Smooth muscle cell (in vitro differentiated cells): ENCODE data around the gene MGA. TPM values are rescaled to one million over a fixed set of nuclear protein-coding genes. Genes with fewer than 3 reads are reported as not detected.

ENCODE experiments used
- DNase-seq: peaks from one replicate; lab custom pipeline; 2025; ENCODE audit not compliant: unreplicated experiment; lab: John Stamatoyannopoulos, UW
- H2AFZ ChIP-seq: fragments of 200-600 bp; sonication (generic); 2 replicates; pipeline ENCODE4 v1.6.0; 2016; ENCODE audit warnings: antibody characterized with exemption, low read depth, mild to moderate bottlenecking
- H3F3A ChIP-seq: fragments of 200-600 bp; sonication (generic); 2 replicates; pipeline ENCODE4 v1.6.0; 2017; ENCODE audit warnings: antibody characterized with exemption, low read depth
- H3K27ac ChIP-seq: fragments of 200-600 bp; sonication (generic); 2 replicates; pipeline ENCODE4 v1.5.1; 2016; ENCODE audit warnings: low read depth, mild to moderate bottlenecking
- H3K27me3 ChIP-seq: fragments of 200-600 bp; sonication (generic); 2 replicates; pipeline ENCODE4 v1.6.1; 2016; ENCODE audit warnings: low read depth, mild to moderate bottlenecking
- H3K36me3 ChIP-seq: fragments of 200-600 bp; sonication (generic); 2 replicates; pipeline ENCODE4 v1.5.1; 2016; ENCODE audit warnings: low read depth
- H3K4me1 ChIP-seq: fragments of 200-600 bp; sonication (generic); 2 replicates; pipeline ENCODE4 v1.5.1; 2016; ENCODE audit warnings: low read depth
- H3K4me2 ChIP-seq: fragments of 200-600 bp; sonication (generic); 2 replicates; pipeline ENCODE4 v1.6.0; 2016; ENCODE audit warnings: mild to moderate bottlenecking
- H3K4me3 ChIP-seq: fragments of 200-600 bp; sonication (generic); 2 replicates; pipeline ENCODE4 v1.5.1; 2016; ENCODE audit warnings: mild to moderate bottlenecking
- H3K79me2 ChIP-seq: fragments of 200-600 bp; sonication (generic); 2 replicates; pipeline ENCODE4 v1.6.0; 2016; ENCODE audit warnings: low read depth, mild to moderate bottlenecking
- H3K9ac ChIP-seq: fragments of 200-600 bp; sonication (generic); 2 replicates; pipeline ENCODE4 v1.6.0; 2016; ENCODE audit warnings: low read depth
- H3K9me3 ChIP-seq: fragments of 200-600 bp; sonication (generic); replicated peaks from 2 replicates; pipeline ENCODE4 v1.5.1; 2016; ENCODE audit warnings: low read depth
- H4K20me1 ChIP-seq: fragments of 200-600 bp; sonication (generic); 2 replicates; pipeline ENCODE4 v1.6.0; 2016; ENCODE audit warnings: low read depth
- WGBS: methylation state at CpG from one replicate; pipeline ENCODE4 v1.1.7; 2016; ENCODE audit warnings: low lambda C conversion rate; 5-methylcytosine and 5-hydroxymethylcytosine counted together
- polyA plus RNA-seq: library from polyadenylated mRNA; unstranded; fragments of >200 nt; fragmentation: Nextera tagmentation; extraction: Ambion mirVana; gene quantifications from 2 replicates; pipeline ENCODE4 v1.2.1, GENCODE V29; 2016
- total RNA-seq: library from RNA; depleted of rRNA; stranded (reverse); fragments of >200 nt; gene quantifications from 2 replicates; pipeline ENCODE4 v1.2.3, GENCODE V29; 2014
- TF ChIP-seq, protein P1 (sequence below): fragments of 200-600 bp; sonication (generic); IDR thresholded peaks from 2 replicates; pipeline ENCODE4 v1.5.1; 2017; ENCODE audit warnings: borderline replicate concordance, mild to moderate bottlenecking, antibody characterized with exemption; ENCODE audit not compliant: insufficient read depth, poor library complexity, severe bottlenecking

The MGA gene
- total and polyA plus RNA-seq, 2 experiments from 2014 or later: 5.5 to 52.9 TPM

DNA sequence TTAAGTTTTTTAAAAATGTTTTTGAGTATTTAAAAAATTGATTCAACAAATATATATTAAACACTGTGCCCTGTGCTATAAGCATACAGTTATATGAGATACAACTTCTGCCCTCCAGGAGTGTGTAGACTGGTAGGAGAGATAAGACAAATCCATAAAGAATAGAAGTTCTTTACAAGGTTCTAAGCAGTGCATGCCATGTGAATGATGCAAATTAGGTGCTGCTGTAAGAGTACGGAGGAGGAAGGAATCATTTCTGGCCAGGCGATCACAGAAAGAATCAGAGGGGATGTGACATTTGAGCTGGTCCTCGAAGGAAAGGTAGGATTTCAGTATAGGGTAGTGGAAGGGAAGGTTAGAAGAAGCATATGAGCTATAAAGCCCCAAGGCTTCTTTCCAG is 128.1 kb downstream of the MGA start:
- DNase-seq: no peak
- Histone ChIP-seq H3K9me3 (no peaks in the 10 kb centered on the region), H3K27ac (no peak overlapping the region), H4K20me1 (peaks cover 76% of the 10 kb centered on the region), H3K79me2 (peaks cover 40% of the 10 kb centered on the region), H3K36me3 (no peaks in the 10 kb centered on the region), H3K4me2 (no peak overlapping the region), H3K9ac (no peak overlapping the region), H3K27me3 (no peaks in the 10 kb centered on the region), H2AFZ (no peak overlapping the region), H3F3A (no peaks in the 10 kb centered on the region), H3K4me3 (no peak overlapping the region), H3K4me1 (peaks cover 22% of the 10 kb centered on the region)
- WGBS: 78% methylated on average over 3 of the region's 3 CpGs
- TF ChIP-seq, protein P1, sequence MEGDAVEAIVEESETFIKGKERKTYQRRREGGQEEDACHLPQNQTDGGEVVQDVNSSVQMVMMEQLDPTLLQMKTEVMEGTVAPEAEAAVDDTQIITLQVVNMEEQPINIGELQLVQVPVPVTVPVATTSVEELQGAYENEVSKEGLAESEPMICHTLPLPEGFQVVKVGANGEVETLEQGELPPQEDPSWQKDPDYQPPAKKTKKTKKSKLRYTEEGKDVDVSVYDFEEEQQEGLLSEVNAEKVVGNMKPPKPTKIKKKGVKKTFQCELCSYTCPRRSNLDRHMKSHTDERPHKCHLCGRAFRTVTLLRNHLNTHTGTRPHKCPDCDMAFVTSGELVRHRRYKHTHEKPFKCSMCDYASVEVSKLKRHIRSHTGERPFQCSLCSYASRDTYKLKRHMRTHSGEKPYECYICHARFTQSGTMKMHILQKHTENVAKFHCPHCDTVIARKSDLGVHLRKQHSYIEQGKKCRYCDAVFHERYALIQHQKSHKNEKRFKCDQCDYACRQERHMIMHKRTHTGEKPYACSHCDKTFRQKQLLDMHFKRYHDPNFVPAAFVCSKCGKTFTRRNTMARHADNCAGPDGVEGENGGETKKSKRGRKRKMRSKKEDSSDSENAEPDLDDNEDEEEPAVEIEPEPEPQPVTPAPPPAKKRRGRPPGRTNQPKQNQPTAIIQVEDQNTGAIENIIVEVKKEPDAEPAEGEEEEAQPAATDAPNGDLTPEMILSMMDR: no peak

DNA sequence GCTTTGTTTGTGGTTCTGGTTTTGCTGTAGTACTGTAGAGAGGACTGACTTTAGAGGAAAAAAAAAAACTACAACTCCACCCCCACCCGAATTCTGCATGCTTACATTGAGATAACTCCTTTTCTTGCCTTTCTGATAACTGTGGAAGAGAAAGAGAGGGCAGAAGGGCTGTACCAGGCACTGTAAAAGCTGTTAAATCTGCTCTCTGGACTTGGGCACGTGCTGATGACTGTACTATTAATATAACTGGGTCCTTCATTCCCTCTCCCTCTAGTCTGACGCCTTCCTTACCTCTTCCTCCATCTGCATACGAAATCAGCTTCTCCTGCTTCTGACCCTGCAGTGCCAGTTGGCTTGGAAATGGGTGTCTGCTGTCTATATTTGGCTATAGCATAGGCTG is 129.0 kb downstream of the MGA start:
- Histone ChIP-seq H2AFZ (no peak overlapping the region), H3K4me2 (no peak overlapping the region), H3F3A (no peaks in the 10 kb centered on the region), H4K20me1 (peaks cover 82% of the 10 kb centered on the region), H3K36me3 (no peaks in the 10 kb centered on the region), H3K9ac (peak overlapping the region; percentile 26), H3K4me1 (peaks cover 22% of the 10 kb centered on the region), H3K27me3 (no peaks in the 10 kb centered on the region), H3K4me3 (no peak overlapping the region), H3K9me3 (no peaks in the 10 kb centered on the region), H3K27ac (no peak overlapping the region), H3K79me2 (peaks cover 32% of the 10 kb centered on the region)
- TF ChIP-seq, protein P1: no peak
- DNase-seq: no peak
- WGBS: 30% methylated on average over 4 of the region's 4 CpGs

DNA sequence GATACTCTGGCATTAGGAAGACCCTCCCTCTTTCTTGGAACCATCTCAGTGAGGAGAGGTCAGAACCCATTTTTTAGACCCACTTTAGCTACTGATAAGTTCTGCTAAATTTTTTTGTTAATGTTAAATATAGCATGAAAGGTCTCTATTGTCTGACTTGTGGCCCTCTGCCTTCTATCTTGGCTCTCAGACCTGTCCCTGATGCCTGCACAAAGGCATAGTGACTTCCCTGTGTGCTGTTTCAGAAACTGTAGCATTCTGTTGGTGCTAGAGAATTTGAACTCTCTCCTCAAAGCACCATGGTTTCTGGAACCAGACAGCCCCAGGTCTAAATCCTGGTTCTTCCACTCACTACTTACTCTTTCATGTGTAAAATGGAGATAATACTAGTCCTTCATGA is 129.5 kb downstream of the MGA start:
- no peak for DNase-seq
- Histone ChIP-seq H3F3A (no peaks in the 10 kb centered on the region), H3K9ac (no peak overlapping the region), H3K79me2 (peaks cover 32% of the 10 kb centered on the region), H3K4me3 (no peak overlapping the region), H3K4me2 (no peak overlapping the region), H3K4me1 (peaks cover 22% of the 10 kb centered on the region), H3K27me3 (no peaks in the 10 kb centered on the region), H4K20me1 (peaks cover 87% of the 10 kb centered on the region), H2AFZ (no peak overlapping the region), H3K9me3 (no peaks in the 10 kb centered on the region), H3K27ac (peak overlapping the region; percentile 96), H3K36me3 (no peaks in the 10 kb centered on the region)
- TF ChIP-seq, protein P1: no peak

DNA sequence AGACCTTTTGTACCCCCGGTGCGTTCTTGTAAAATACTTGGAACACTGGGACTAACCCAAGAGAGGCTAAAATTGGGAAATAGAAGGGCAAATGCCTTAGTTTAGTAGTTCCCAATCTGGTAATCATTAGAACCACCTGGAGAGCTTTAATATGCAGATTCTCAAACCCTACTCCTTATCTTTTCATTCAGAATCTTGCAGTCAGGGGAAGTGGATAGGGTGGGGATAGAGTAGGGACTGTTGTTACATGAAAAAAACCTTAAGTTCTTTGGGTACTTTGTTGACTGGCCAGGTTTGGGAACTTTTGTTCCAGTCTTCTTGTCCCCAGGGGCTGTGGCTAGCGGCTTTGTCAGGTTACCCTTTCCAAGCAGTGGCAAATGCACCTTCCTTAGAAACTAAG is 130.0 kb downstream of the MGA start:
- DNase-seq: no peak
- Histone ChIP-seq H3K4me1 (peaks cover 22% of the 10 kb centered on the region), H3K4me3 (no peak overlapping the region), H3K9ac (peak overlapping the region; percentile 41), H3K27ac (peak overlapping the region; percentile 96), H3K9me3 (no peaks in the 10 kb centered on the region), H3K79me2 (peaks cover 27% of the 10 kb centered on the region), H3K36me3 (no peaks in the 10 kb centered on the region), H3F3A (no peaks in the 10 kb centered on the region), H3K27me3 (no peaks in the 10 kb centered on the region), H3K4me2 (peak overlapping the region; percentile 71), H4K20me1 (peaks cover 85% of the 10 kb centered on the region), H2AFZ (no peak overlapping the region)
- WGBS: 80% methylated on average over 3 of the region's 3 CpGs
- TF ChIP-seq, protein P1: no peak
